ENCODE results near the gene C19orf33.
"Not testable (repeated sequence)": the region's sequence is repeated elsewhere in the genome, so short reads cannot be mapped to it uniquely, and the experiment has no call there.

C19orf33 gene

GRCh38 chr19:38309615-38310278, 5.7 kb downstream of the C19orf33 start:
- DNase-seq, result no peak

GRCh38 chr19:38310279-38310670, 6.2 kb downstream of the C19orf33 start:
- no peak for DNase-seq

DNA sequence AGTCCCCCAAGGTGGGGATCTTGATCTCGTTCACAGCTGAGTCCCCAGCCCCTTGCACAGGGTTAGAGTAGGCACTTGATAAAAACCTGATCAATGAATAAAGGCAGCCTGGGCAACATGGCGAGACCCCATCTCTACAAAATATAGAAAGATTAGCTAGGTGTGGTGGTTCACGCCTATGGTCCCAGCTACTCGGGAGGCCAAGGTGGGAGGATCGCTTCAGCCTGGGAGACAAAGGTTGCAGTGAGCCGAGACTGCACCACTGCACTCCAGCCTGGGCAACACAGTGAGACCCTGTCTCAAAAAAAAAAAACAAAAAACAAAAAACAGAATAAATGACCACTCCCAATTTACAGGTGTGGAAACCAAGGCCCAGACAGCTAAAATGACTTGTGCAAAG, 6.9 kb downstream of the C19orf33 start:
- no peak for DNase-seq

DNA sequence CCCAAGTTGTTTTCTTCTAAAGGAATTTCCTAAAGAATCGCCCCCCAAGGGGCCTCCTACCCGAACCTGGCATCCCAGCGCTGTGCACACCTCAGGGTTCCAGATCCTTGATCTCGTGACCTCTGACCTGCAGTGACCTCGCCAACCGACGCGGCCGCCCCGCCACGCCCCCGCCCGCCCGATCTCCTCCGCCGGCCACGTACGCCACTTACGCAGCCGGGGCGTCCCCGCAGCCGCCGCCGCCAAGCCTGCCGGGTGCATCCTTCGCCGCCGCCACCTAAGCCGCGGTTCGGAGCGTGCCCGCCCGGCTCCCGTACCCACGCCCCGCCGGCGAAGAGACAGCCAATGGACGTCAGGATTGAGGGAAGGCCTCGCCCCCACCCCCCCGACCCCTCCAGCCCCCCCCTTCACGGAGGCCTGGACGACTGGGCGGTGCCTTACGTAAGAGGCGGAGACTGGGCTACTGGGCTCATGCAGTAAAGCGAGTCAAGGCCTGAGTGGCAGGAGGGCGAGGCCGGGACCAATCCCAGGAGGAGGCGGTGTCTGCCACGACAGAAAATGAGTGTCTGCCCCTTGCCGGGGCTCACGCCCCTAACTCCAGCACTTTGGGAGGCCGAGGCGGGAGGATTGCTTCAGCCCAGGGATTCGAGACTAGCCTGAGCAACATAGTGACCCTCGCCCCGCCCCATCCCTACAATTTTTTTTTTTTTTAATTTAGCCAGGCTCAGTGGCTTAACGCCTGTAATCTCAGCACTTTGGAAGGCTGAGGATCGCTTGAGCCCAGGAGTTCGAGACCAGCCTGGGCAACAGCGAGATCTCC, 11.8 kb downstream of the C19orf33 start, which contains the start of gene YIF1B:
Gene YIF1B, minus strand, starts transcription at position 291 of the 820 bp plus-strand sequence. Its CDS starts 30 bp downstream, at position 261.
- peak; percentile 97 for DNase-seq

GRCh38 chr19:38316477-38317067, 12.5 kb downstream of the C19orf33 start:
- no peak for DNase-seq

DNA sequence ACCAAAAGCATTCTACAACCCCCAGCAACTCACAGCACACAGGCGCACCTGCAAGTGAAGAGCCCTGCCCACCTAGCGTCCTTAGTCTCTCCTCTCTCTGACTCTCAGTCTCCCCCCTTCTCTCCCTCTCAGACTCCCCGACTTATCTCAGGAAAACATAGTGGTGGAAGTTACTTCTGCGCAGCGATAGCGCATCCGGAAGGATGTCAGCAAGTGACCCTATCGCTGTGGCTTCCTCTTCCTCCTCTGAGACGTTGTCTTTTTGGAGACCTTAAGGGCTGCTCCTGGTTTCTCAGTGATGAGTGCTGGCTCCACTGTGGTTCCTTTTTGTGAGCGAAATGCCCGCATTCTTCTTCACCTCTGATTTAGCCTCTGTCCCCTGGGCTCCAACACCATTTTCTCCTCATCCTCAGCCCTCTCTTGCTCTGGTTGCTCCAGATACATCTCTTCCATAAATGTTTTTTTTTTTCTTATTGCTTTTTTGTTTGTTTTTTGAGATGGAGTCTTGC, 13.1 kb downstream of the C19orf33 start:
- DNase-seq, result peak; percentile 53

DNA sequence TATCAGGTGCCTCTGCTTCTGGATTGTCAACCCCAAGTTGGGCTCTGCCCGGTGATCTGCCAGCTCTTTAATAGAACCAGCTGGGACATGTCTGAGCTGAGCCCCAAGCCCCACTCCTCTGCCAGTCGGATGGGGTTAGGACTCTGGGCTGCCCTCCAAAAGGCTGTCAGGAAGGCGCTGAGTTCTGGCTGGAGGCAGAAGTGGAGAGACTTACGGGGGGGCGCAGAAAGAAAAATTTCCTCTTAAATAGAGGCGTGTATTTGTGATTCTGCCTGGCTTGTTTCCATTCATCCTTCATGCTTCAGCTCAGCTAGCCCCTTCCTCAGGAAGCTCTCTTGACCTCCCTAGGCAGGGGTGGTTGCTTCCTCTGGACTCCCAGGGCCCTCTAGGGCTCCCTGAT, 14.6 kb downstream of the C19orf33 start:
- no peak for DNase-seq

GRCh38 chr19:38319421-38320258, 15.6 kb downstream of the C19orf33 start, which contains the start of gene KCNK6:
TSS of gene KCNK6 (plus strand) at chr19:38319845. CDS start at chr19:38319951, 106 bp downstream.
- DNase-seq, result peak; percentile 51

- no peak for DNase-seq
These were observed 16.9 kb downstream of the C19orf33 start for GRCh38 chr19:38320969-38321339.

GRCh38 chr19:38321646-38322196, 17.7 kb downstream of the C19orf33 start:
- DNase-seq, result no peak

DNA sequence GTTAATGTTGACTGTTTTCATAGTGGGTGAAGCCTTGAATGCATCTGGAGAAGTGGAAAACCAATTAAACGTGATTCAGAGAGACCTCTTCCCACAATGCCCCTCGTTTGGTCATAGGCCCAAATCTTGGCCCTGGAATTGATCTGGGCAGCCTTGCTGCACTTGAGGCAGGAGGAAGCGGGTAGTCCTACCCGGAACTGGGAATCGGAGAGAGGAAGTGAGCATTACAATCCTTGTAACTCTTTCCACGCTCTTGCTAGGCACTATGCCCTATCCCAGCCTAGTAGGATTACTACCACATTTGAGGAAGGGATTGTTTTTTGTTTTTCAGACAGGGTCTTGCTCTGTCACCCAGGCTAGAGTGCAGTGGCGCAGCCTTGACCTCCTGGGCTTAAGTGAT, 19.2 kb downstream of the C19orf33 start:
- DNase-seq, result no peak

DNA sequence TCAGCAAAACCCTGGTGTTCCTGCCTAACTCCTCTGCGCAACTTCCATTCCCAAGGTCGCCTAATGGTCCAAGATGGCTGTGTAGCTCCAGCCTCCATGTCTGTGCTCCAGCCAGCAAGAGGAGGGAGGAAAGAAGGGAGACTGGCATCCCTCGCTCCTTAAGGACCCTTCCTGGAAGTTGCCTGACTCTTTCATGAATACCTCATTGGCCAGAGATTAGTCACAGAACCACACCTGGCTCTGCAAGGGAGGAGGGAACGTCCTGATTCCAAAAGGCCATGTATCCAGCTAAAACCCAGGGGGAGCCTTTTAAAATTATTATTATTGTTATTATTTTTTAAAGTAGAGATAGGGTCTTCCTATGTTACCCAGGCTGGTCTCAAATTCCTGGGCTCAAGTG, 20.4 kb downstream of the C19orf33 start:
- DNase-seq, result no peak

DNA sequence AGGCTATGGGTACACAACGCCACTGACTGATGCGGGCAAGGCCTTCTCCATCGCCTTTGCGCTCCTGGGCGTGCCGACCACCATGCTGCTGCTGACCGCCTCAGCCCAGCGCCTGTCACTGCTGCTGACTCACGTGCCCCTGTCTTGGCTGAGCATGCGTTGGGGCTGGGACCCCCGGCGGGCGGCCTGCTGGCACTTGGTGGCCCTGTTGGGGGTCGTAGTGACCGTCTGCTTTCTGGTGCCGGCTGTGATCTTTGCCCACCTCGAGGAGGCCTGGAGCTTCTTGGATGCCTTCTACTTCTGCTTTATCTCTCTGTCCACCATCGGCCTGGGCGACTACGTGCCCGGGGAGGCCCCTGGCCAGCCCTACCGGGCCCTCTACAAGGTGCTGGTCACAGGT, 22.5 kb downstream of the C19orf33 start:
- DNase-seq, result no peak

GRCh38 chr19:38329651-38330050, 25.6 kb downstream of the C19orf33 start:
- no peak for DNase-seq

DNA sequence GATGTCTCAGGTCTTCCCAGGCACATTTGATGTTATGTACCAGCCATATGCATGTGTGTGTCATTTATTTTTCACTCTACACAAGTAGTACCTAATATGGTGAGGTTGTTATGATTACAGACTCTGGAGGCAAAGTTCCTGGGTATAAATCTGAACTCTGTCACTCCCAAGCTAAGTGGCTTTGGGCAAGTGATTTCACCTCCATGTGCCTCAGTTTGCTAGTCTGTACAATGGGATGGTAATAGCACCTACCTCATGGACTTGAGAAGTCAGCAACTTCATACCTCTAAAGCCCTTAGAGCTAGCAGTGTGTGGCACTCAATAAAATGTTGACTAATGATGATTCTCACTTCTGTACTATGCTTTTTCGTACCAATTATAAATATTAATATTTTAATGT, 27.7 kb downstream of the C19orf33 start:
- DNase-seq, result no peak

GRCh38 chr19:38333245-38333644, 29.2 kb downstream of the C19orf33 start:
- no peak for DNase-seq

DNA sequence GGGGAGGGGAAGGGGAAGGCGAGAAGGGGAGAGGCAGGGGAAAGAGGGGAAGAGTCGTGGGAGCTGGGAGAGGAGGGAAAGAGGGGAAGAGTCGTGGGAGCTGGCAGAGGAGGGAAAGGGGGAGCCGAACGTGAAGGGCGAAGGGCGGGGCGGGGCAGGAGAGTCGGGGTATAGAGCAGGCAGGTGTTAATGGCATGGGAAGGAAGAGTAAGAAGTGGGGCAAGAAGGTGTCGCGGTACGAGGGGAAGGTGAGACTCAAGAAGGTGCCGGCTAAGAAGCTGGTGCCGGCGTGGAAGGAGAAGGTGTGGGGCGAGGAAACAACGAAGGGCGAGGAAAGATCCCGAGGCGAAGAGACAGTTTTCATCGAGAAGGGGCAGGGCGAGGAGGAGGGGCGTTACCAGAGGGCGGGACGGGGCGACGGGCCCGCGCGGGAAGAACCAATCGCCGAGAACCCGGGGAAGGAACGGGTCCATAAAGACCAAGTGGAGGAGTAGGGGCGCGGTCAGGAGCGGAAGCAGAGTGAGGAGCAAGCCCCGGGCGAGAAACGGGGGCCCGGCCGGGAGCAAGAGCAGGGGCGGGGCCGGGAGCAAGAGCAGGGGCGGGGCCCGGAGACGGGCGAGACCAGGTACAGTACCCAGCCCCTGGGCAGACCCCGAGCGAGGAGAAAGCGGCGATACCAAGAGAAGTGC, 32.0 kb downstream of the C19orf33 start:
- DNase-seq, result peak; percentile 95

- DNase-seq, result peak; percentile 95
These were observed 32.7 kb downstream of the C19orf33 start for GRCh38 chr19:38336638-38337359.

DNA sequence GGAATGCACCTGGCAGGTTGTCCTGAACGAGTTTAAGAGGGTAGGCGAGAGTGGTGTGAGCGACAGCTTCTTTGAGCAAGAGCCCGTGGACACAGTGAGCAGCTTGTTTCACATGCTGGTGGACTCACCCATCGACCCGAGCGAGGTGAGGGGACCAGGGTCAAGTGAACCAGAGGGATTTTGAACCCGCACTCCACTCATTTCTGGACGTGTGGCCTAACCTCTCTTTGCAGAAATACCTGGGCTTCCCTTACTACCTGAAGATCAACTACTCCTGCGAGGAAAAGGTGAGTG, 33.3 kb downstream of the C19orf33 start:
- no peak for DNase-seq

DNA sequence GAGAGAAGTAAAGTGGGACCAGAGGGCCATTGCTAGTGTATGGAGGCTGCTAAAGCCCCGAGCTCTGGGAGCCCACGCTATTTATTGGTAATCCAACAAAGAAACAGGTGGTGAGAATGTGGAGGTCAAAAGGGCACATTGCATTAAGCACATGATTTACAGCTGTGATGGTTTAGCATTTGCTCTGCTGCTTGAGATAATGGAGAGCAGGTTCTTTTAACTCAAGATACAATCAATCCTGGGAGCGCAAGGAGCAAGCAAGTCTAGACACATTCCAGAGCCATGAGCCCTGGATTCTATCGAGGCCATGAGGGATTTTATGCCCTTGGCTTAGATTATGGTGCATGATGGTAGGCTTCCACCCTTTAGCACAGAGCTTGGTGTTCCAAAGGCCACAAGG, 35.0 kb downstream of the C19orf33 start:
- DNase-seq, result not testable (repeated sequence)

DNA sequence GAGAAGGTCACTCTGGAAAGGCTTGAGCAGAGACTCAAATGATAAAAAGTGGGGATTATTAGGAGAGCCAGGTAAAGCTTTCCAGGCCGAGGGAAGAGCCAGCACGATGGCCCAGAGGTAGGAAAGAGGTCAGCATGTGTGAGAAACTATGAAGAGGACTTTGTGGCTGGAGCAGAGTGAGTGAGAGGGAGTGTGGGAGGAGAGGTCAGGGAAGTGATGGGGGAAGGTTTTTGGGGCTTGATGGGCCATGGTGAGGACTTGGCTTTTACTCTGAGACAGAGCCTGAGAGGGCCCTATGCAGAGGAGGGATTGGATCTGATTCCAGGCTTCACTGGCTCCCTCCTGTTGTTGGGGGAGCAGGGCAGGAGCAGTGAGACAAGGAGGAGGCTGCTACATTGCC, 36.9 kb downstream of the C19orf33 start:
- DNase-seq, result no peak

Measured in CD4-positive, alpha-beta T cell treated with Interleukin-15 for 1 hour (primary cell).